GM19372 (cell line): Measurements from ENCODE around the gene LRRIQ3.
"Not testable (repeated sequence)": the region's sequence is repeated elsewhere in the genome, so short reads cannot be mapped to it uniquely, and the experiment has no call there.

Experiments
- ATAC-seq: cut with Tn5 transposase; IDR thresholded peaks from one replicate; pipeline ENCODE4 v1.9.1; 2021; ENCODE audit warnings: mild to moderate bottlenecking, low read depth, moderate library complexity; ENCODE audit not compliant: unreplicated experiment

The LRRIQ3 gene, protein sequence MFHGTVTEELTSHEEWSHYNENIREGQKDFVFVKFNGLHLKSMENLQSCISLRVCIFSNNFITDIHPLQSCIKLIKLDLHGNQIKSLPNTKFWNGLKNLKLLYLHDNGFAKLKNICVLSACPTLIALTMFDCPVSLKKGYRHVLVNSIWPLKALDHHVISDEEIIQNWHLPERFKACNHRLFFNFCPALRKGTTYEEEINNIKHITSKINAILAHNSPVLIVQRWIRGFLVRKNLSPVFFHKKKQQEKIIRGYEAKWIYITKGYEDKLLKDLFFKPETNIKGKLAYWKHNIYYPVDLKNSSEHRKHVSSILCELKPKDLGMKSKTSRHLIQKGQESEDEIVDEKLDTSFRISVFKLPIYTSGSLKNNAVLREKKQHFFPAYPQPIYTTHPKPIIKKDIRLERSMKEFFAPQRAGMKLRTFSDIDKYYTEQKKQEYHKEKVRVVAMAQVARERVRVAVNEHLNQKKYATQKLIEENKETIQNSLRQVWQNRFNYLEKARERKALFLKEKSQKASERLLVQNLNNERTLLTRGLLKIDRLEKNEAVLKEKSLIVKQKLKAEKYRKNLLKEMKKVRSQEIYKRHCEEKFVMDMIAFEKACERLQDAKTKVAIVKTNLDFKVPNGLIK

DNA sequence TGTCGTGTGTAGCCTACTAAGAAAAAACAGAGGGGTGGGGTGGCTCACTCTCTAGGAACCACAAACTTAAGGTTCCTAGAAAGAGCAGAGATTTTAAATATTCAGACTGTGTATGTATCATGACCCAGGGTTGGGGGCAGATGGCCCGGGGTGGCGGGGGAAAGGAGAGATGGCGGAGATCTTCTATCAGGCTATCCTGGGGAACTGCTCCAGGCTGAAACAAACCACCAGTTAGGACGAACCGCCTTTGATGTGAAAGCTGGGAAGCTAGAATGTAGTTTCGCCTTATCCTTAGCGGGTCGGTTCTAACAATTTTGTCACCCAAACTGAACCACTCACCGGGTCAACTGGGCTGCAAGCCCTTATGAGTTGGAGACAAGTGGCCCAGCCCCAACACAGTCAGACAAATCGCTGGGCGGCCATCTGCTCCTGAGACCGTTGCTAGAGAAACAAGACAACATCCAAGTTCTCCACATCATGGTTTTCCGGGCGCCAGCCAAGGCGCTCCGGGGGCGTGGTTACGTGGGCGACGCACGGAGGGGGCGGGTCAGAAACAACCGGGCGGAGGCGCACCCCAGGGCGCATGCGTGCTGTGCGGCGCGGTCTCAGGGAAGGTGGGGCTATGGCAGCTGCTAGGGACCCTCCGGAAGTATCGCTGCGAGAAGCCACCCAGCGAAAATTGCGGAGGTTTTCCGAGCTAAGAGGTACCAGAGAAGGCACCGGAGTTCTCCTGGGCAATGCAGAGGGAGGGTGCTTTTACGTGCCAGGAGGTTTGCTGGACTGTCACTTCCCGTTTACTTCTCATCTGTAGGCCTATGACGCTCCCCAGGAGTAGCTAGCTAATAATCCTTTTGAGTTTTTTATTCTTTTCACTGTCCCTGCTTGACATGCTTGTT is at the start of gene LRRIQ3, which contains the start of gene FPGT:
TSS of gene LRRIQ3 (minus strand) at position 520 of the 896 bp plus-strand sequence. CDS start 14,492 bp downstream, outside the sequence.
TSS of gene FPGT (plus strand) at position 586 of the 896 bp plus-strand sequence. CDS start at position 623, 37 bp downstream.
- peak; percentile 91 for ATAC-seq

DNA sequence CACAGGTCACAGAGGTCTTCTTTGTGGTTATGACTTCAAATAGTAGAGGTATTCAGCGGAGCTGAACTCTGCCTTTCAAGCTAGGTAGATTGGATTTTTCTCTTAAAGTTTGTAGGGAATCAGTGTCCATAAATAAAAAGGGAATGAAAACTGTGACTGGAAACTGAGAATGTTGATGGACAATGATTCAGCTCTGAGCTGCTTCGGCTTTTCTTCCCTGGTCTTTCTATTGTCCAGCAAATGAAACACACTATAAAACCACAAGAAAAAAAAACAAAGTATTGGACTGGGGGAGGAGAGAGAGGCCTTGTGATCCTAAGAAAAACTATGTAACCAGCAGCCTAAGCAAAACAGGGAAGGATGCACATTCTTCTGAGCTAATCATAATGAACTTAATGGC is 48.3 kb upstream of the LRRIQ3 start:
- ATAC-seq = no peak

DNA sequence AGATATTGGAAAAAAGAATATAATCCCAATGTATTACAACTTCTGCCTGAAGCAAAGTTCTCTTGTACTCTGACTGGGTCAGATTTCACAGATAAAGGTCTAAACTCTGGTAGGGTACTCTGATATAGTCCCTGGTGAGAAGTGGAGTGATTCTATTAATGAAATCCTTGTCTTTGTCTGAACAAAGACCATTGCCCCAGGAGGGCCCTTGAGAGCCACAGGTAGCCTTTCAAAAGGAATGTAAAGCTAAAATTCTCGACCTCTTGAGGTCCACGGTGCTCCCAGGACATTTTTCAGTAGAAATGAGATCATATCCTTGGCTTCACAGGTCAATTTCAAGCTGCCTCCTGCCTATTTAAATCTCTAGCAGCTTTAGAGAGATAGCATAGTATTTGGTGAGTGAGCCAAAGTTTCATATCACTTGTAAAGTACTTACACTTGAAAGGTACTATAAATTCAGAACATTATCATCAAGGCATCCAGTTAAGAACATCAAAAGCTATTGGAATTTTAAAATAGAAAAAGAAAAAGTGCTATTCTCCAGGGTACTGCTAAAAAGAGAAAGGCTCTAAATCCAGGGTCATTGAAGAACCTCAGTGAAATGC is 47.3 kb upstream of the LRRIQ3 start:
- ATAC-seq = no peak

DNA sequence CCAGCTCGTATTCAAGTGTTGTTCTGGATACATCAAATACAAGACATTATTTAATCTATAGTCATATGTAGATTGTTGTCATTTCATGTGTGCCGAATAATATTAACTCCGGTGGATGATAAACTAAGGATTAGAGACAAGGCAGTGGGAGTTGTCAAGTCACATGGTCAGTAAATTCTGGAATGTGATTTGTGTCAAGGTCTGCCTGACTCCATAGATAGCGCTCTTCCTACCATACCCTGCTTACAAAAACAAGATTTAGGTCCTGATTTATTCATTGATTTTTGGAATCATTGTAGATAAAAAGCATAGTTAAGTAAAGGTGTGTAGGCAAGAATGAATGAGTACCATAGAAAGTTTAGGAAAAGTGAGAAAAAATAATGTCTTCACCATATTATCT is 39.8 kb upstream of the LRRIQ3 start:
- no peak for ATAC-seq

DNA sequence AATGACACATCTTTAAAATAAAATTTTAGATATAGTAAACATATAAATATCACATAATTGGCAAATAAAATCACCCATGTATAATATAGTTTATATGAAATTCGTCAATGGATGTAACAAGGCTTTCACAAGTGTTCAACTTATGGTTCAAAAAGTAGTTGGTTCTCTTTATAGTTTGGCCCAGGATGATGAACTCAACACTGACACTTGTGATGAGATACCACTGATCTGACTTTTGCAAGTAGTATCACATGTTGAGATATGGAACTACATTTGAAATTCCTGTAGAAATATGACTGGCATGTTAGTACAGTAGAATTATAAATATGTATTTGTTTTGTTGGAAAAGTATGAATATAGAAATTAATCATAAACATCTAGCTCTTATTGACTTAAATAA is 39.1 kb upstream of the LRRIQ3 start:
- no peak for ATAC-seq

DNA sequence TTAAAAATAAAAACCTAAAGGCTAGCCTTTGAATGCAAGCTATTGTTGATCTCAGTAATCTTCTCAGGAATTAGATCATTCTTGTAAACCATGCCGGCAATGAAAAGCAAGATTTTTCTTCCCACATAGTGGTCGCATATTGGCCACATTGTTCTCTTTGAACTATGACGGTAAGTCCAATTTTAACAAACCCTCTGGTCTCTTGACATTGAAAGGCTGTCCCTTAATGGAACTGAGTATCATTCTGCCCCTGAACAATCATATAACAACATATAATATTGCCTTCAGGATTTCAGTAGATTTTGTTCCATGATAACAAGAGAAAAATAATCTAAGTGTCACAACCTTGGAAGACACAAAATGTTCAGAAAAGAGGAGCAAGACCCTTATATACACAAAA is 38.5 kb upstream of the LRRIQ3 start:
- ATAC-seq = no peak

DNA sequence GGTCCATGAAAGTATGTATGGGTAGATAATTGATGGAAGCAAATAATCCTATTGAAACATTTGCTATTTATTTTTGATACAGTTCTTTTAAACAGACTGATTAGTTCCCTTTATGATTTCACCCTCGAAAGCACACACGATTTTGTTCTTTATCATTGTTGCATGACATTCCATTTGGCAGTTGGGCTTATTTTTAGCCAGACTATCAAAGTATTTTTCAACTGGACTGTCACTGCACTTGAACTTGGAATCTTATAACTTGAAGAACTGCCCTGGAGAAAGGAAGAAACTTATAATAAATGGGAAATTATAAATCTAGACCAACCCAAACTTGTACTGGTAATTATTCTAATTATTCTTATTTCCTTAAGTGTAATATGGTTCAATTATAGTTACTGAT is 37.2 kb upstream of the LRRIQ3 start, which contains the start of gene TNNI3K:
TSS of gene TNNI3K (plus strand) at position 235 of the 400 bp plus-strand sequence. CDS start at position 300, 65 bp downstream.
- no peak for ATAC-seq

DNA sequence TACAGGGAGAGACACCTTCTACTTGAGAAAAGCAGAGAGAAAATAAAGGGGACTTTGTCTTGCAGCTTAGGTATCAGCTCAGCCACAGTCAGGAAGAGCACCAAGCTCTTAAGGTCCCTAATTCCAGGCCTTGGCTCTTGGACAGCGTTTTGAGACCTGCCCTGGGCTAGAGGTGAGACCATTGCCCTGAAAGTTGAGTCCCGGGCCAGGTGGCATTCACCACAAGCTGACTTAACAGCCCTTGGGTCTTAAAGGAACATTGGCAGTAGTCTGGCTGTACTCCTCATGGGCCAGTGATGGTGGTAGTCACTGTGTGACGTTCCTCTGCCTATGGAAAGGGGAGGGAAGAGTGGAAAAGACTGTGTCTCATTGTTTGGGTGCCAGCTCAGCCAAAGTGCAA is 25.5 kb upstream of the LRRIQ3 start:
- ATAC-seq = no peak

DNA sequence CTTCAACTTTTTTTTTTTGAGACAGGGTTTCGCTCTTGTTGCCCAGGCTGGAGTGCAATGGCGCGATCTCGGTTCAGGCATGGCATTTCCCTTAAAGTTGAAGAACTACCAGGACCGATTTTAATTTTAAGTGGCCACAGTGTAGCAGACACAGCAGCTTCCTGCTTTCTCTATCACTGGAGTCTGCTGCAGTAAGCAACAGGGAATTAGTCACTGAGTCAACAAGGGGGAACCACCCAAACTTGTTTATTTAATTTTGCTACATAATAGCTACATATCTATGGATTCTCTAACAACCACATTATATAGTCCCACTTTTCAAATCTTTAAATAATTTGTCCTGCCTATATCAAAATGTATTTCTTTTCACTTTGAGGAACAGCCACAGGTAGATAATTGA is 24.7 kb upstream of the LRRIQ3 start:
- ATAC-seq = no peak

DNA sequence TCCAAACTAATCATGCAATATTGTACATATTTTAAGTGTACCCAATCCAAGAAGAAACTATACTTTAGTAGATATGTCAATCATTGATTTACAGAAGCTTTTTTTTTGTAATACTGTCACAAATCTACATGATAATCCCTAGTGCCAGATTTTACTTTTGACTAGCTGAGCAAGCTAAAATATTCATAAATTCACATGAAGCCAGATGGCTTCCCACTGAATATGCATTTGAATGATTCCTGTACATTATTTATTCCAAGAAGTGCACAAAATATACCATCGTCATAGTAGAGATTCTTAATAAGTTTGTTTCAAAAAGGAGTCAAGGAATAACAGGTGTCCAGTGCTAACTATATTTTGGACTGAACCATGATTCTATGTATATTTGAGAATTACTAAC is 17.3 kb upstream of the LRRIQ3 start:
- ATAC-seq = no peak

DNA sequence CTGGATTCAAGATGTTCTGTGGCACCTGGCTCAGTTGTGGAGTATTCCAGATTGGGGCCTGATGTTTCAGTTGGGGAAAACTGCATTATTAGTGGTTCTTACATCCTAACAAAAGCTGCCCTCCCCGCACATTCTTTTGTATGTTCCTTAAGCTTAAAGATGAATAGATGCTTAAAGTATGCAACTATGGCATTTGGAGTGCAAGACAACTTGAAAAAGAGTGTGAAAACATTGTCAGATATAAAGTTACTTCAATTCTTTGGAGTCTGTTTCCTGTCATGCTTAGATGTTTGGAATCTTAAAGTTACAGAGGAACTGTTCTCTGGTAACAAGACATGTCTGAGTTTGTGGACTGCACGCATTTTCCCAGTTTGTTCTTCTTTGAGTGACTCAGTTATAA is 7.3 kb upstream of the LRRIQ3 start:
- ATAC-seq = no peak

DNA sequence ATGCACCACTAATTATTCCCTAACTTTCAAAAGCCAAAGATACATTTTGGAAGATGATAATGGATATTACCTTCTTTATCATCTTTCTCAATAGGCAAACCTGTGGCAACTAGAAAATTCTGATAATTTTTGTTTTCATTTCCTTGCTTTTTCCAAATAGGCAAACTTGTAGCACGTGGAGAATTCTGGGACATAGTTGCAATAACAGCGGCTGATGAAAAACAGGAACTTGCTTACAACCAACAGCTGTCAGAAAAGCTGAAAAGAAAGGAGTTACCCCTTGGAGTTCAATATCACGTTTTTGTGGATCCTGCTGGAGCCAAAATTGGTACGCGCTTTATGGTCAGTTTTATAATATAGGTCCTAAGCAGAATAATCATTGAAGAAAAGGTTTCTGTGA is 1.5 kb upstream of the LRRIQ3 start:
- no peak for ATAC-seq

DNA sequence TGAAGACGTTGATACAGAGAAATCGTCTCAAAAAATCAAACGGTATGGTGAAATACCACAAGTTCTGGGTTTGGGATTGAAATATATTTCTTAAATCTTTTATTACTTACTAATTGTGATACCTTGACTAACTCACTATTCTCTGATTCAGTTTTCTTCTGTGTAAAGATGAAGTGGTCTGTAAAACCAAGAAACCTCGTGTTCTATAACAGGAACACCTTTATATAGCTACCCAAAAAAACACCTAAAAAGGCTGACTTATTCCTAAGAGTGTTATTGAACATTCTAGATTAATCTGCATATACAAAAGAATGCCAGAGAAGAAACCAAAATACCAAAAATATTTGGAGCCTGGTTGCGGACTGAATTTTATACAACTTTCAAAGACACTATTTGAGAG is 721 bp downstream of the LRRIQ3 start:
- no peak for ATAC-seq

DNA sequence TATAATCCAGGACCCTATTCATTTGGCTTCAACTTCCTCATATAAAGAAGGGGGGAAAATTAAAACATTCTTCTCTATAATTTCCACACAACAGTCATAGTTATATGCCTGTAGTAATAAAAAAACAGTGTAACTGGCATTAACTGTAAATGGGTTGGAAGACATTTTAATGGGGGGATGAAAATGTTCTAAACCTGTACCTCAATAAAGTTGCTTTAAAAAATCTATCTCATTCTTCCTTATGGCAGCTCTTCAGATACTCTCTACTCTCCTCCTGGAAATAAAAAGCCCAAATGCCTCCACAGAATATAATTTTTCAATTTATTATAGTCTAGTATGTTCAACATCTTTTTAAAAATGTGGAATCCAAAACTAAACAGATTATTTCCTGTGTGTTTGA is 2.6 kb downstream of the LRRIQ3 start:
- ATAC-seq = no peak

DNA sequence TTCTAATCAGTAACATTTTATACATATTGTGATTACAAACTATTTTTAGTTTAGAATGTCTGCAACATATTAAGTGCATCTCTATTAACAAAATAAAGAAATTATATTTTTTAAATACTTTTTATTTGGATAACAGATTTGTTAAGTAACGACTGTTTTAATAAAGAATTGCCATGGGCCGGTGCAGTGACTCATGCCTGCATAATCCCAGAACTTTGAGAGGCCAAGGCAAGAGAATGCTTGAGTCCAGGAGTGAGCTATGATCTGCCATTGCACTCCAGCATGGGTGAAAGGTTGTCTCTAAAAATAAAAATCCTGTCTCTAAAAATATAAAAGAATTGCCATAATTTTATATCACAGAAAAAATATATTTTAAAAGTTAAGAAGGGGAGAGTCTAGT is 4.1 kb downstream of the LRRIQ3 start:
- ATAC-seq = no peak

DNA sequence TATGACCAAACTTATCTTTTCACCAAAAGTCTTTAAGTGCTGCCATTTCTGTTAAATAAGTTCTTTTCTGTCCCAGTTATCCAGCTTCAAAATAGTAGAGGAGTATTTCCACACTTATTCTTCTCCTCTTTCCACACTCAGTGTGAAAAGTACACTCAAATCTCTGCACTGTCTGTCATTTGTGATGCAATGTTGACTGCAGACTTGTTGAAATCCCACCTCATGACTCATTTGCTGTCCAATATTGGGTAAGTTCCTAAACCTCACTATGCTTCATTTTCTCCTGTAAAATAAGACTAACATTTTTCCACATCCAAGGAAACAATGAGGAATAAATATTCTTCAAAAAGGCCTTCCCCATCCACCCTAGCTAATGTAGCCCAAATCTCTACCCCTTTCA is 17.5 kb downstream of the LRRIQ3 start:
- ATAC-seq = no peak

DNA sequence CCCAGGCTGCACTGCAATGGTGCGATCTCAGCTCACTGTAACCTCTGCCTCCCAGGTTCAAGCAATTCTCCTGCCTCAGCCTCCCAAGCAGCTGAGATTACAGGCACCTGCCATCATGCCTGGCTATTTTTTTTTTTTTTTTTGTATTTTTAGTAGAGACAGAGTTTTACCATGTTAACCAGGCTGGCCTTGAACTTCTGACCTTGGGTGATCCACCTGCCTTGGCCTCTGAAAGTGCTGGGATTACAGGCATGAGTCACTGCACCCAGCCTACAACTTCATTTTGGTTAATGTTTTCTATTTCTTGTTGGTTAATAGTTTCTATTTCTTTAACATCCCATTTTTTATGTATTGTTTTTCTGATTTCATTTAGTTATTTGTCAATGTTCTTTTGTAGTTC is 23.6 kb downstream of the LRRIQ3 start:
- ATAC-seq = not testable (repeated sequence)

DNA sequence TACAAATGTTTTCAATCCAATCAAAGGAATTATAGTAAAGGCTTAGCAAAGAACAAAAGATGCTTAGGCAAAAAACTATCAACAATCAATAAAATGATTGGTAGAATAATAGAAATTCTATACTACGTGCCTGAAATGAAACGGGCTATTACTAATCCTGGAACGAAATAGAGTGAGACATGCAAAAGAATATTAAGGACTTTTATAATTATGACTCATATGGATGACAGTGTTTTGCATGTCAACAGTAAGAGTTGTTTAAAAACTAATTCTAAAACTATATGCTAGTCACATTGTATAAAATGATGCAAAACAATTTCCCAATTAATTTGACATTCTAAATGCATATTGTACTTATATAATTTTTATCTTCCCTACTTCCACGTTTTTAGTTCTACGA is 35.6 kb downstream of the LRRIQ3 start:
- ATAC-seq = no peak

DNA sequence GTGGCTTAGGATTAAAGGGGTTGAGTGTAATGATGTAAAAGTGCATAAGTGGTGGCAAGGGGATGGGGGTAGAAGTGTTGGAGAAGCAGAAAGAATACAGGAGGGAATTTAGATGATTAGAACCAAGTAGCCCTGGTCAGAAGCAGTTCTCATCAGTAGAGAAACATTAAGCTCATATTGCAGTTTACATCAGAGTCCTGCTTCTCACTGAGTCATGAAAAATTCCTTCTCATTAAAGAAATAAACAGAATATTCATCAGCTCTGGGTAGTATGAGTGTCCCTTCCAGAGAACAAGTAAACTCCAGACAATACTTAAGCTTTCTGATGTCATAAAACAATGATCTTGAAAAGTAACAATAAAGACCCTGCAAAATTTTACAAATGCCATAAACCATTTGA is 36.5 kb downstream of the LRRIQ3 start:
- ATAC-seq = no peak

DNA sequence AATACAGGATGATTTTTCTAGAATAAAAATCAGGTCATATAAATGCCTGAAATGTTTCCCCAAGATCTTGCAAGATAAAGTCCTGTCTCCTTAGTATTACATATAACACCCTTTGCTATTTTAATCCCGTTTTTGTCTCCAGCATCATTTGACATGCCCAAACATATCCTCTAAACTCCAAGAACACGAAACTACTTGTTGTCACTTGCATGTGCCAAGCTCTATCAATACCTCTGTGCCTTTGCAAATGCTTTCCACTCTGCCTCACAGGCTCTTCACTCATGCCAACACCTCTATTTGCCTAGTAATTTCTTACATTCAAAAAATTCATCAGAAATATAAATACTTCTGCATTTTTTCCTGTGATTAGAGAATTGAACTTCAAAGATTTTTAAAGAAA is 37.9 kb downstream of the LRRIQ3 start:
- no peak for ATAC-seq

DNA sequence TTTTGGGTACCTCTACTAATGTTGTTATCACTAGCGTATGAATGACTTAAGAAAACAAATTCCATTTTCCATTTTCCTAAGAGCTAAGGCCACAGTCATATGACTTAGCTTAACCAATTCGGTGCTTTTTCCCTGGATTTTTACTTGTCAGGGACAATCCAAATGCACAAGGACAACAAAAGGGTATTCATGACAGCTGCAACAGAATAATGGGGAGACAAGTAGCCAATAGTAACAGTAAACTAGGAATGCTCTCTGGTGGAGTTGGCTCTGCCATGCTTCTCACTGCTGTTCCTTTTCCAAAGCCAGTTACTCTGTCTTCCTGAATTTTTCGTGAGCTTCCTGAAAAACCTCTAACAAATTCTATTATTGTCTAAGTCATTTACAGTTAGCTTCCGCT is 52.9 kb downstream of the LRRIQ3 start:
- no peak for ATAC-seq
